ENCODE results near the gene CDC42EP2. TPM values are rescaled to one million over a fixed set of nuclear protein-coding genes. Genes with fewer than 3 reads are reported as not detected.

Gene CDC42EP2
- total RNA-seq, 1 donor: not detected

- Histone ChIP-seq H3K9me3 (ENCODE audit: low read depth, low read length) (no peaks in the 10 kb centered on the region), H3K27me3 (ENCODE audit: insufficient read depth, low read length) (no peaks in the 10 kb centered on the region), H3K4me3 (ENCODE audit: low read length) (no peak overlapping the region), H3K4me1 (ENCODE audit: insufficient read depth, low read length) (peaks cover 14% of the 10 kb centered on the region)
Measured at GRCh38 chr11:65307298-65308229, 7.1 kb upstream of the CDC42EP2 start.

DNA sequence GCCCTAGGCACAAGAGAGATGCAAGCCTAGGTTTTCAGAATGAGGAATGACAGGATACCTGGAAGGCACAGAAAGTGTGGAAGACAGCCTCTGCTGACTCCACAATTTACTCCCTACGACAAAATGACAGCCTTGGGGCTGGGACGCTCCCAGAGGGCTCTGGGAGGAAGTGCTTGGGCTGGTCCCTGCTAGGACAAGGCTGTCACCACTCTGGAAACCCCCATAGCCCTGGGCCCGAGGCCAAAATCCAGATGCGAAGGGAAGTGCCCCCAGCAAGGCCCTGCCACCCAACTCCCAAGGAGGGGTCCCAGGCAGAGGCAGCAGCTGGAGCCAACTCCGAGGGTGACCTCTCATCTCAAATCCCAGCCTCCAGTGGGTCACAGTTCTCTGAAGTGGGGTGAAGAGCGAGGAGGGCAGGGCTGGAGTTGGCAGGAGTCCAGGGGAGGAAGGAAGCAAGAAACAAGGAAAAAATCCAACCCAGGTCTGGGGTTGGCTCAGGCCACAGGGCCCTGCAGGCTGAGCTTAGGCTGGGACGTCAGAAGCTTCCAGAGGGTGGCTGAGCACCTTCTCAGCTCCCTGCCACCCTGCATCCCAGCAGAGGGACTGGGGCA lies 6.3 kb upstream of the CDC42EP2 start:
- H3K4me1 ChIP-seq (ENCODE audit: insufficient read depth, low read length): peaks cover 14% of the 10 kb centered on the region
- H3K4me3 ChIP-seq (ENCODE audit: low read length): no peak overlapping the region
- H3K27me3 ChIP-seq (ENCODE audit: insufficient read depth, low read length): no peaks in the 10 kb centered on the region
- H3K9me3 ChIP-seq (ENCODE audit: low read depth, low read length): no peaks in the 10 kb centered on the region

GRCh38 chr11:65309006-65309405 lies 5.7 kb upstream of the CDC42EP2 start:
- Histone ChIP-seq H3K4me3 (ENCODE audit: low read length) (no peak overlapping the region), H3K9me3 (ENCODE audit: low read depth, low read length) (no peaks in the 10 kb centered on the region), H3K4me1 (ENCODE audit: insufficient read depth, low read length) (peaks cover 18% of the 10 kb centered on the region), H3K27me3 (ENCODE audit: insufficient read depth, low read length) (no peaks in the 10 kb centered on the region)

DNA sequence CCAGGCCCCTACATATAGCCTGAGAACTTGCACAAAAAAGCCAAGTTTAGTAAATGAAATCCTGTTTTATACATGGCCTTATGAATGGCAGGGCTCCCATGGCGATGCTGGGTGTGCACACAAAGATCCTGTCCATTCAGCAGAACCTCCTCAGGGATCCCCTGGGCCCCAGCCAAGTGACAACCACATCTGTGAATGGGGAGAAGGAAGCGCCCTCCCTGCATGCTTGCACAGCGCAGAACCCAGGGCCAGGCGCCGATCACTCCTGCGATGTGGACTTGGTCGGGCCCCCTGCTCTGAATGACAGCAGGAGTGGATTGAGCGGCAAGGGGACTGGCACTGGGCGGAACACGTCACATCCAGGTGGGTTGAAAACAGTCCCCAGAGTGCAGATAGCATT lies 4.5 kb upstream of the CDC42EP2 start:
- Histone ChIP-seq H3K9me3 (ENCODE audit: low read depth, low read length) (no peaks in the 10 kb centered on the region), H3K4me1 (ENCODE audit: insufficient read depth, low read length) (peaks cover 23% of the 10 kb centered on the region)

GRCh38 chr11:65310736-65311135 lies 3.9 kb upstream of the CDC42EP2 start:
- Histone ChIP-seq H3K4me1 (ENCODE audit: insufficient read depth, low read length) (peaks cover 28% of the 10 kb centered on the region), H3K4me3 (ENCODE audit: low read length) (no peak overlapping the region), H3K9me3 (ENCODE audit: low read depth, low read length) (no peaks in the 10 kb centered on the region), H3K27me3 (ENCODE audit: insufficient read depth, low read length) (no peaks in the 10 kb centered on the region)

More for the DNA sequence above, 4.5 kb upstream of the CDC42EP2 start:
- no peaks in the 10 kb centered on the region for H3K27me3 ChIP-seq (ENCODE audit: insufficient read depth, low read length)
- H3K4me3 ChIP-seq (ENCODE audit: low read length): no peak overlapping the region

DNA sequence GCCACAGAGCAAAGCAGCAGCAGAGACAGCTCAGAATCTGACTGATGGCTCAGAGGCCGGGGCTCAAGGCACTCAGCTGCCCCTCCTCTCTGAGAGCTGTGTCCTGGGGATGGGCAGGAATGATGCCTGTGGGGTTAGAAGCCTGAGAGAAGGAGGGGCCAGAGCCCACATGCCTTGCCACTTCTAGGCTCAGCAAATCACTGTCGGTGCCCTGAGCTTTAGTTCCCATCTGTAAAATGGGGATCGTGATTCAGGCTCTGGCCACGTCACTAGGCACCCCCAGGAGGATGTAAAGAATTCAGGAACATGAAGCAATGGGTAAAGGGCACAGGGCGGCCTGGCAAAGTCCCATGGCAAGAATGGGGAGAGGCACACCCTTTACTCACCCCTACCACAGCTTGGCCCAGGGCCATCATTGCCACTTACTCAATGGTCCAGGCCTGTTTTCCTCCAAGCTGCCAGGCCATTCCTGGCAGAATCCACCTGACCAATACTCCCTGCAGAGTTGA lies 3.4 kb upstream of the CDC42EP2 start:
- Histone ChIP-seq H3K4me1 (ENCODE audit: insufficient read depth, low read length) (peaks cover 33% of the 10 kb centered on the region), H3K9me3 (ENCODE audit: low read depth, low read length) (no peaks in the 10 kb centered on the region), H3K27me3 (ENCODE audit: insufficient read depth, low read length) (no peaks in the 10 kb centered on the region), H3K4me3 (ENCODE audit: low read length) (no peak overlapping the region)

DNA sequence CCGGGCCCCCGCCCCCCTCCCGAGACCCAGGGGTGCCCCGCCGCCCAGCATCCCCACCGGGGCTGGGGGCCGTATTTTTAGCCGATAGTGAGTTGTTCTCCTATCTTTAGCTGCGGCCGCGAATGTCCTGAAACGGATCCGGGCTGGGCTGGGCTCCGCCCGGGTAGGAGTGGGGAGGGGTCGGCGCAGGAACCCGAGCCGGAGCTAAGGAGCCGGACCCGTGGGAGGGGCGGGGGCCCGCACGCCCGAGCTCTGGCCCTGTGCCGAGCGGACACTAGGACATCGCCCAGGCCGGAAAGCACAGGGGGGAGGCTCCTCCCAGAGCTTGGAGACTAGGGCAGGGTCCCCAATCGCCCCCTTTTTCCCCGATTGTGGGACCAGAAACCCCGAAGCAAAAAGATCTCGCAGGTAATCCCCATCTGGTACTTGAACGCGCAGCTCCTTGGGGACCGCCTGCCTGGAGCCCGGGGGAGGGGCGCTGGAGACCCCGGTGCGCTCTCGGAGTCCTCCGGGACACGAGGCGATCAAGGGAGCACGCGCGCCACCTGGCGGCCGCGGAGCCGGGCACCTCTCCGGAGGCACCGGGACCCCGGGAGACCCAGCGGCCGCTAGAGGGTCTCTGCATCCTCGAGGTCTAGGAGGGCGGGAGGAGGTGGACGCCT lies 669 bp downstream of the CDC42EP2 start:
- Histone ChIP-seq H3K9me3 (ENCODE audit: low read depth, low read length) (no peaks in the 10 kb centered on the region), H3K4me3 (ENCODE audit: low read length) (peak overlapping the region; percentile 65), H3K4me1 (ENCODE audit: insufficient read depth, low read length) (peaks cover 28% of the 10 kb centered on the region), H3K27me3 (ENCODE audit: insufficient read depth, low read length) (no peaks in the 10 kb centered on the region)

GRCh38 chr11:65315866-65316226 lies 1.2 kb downstream of the CDC42EP2 start:
- Histone ChIP-seq H3K9me3 (ENCODE audit: low read depth, low read length) (no peaks in the 10 kb centered on the region), H3K4me3 (ENCODE audit: low read length) (peak overlapping the region; percentile 65), H3K4me1 (ENCODE audit: insufficient read depth, low read length) (peaks cover 28% of the 10 kb centered on the region), H3K27me3 (ENCODE audit: insufficient read depth, low read length) (no peaks in the 10 kb centered on the region)

GRCh38 chr11:65316227-65317024 lies 1.8 kb downstream of the CDC42EP2 start:
- Histone ChIP-seq H3K4me3 (ENCODE audit: low read length) (peak overlapping the region; percentile 65), H3K27me3 (ENCODE audit: insufficient read depth, low read length) (no peaks in the 10 kb centered on the region), H3K4me1 (ENCODE audit: insufficient read depth, low read length) (peaks cover 28% of the 10 kb centered on the region)

DNA sequence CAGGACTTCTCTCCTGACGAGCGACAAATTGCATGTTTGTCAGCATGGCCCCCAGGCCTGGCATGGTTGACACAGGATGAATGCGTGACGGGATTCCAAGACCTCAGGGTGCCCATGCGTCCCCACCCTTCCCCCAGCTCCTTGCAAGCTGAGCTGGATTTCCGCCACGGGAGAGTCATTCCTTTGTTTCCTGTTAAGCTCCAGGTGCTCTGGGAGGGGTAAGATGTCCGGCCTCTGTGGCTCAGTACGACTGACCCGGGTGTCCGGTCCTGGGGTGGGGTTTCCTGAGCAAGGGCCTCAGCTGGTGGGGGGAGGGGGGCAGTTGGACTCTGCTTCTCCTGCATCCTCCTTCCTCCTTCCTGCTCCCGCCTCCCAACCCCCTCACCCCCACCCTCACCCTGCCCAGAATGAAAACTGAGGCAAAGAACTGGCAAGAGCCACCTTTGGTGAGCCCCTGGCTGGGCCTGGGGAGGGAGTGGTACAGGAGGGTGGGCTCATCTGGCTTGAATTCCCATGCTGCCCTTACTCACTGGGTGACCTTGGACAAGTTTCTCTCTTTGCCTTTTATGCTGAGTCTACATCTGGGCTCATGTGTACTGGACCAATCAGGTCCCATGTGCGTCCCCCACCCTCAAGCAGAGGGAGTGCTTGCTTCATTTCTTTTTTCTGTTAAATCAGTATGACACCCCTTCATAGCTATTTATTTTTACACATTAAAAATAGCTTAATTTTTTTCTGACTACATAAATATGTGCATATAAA lies 2.5 kb downstream of the CDC42EP2 start:
- H3K27me3 ChIP-seq (ENCODE audit: insufficient read depth, low read length): no peaks in the 10 kb centered on the region
- H3K4me3 ChIP-seq (ENCODE audit: low read length): no peak overlapping the region
- H3K9me3 ChIP-seq (ENCODE audit: low read depth, low read length): no peaks in the 10 kb centered on the region
- H3K4me1 ChIP-seq (ENCODE audit: insufficient read depth, low read length): peaks cover 28% of the 10 kb centered on the region

More at GRCh38 chr11:65316227-65317024, 1.8 kb downstream of the CDC42EP2 start:
- H3K9me3 ChIP-seq (ENCODE audit: low read depth, low read length): no peaks in the 10 kb centered on the region

DNA sequence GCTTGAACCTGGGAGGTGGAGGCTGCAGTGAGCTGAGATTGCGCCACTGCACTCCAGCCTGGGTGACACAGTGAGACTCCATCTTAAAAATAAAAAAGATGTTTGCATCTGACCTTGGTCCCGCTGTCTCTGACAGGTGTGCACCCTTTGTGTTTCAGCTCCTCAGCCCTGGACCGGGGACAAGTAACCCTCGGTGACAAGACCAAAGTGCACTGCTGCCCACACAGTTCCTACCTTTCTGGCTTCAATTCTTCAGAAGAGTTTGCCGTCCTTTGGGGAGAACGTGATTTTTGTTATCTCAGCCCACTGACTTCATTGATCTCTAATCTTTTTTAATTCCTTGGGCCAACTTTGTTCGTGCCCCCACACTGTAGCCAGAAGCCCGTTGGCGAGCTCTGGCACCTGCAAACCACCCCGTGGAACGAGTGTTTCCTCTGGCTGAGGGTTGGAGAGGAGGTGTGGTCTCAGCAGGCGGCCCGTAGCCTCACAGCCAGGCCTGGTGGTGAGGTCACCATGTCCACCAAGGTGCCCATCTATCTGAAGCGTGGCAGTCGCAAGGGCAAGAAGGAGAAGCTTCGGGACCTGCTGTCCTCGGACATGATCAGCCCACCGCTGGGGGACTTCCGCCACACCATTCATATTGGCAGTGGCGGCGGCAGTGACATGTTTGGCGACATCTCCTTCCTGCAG lies 5.9 kb downstream of the CDC42EP2 start:
- Histone ChIP-seq H3K27me3 (ENCODE audit: insufficient read depth, low read length) (no peaks in the 10 kb centered on the region), H3K4me3 (ENCODE audit: low read length) (no peak overlapping the region), H3K9me3 (ENCODE audit: low read depth, low read length) (no peaks in the 10 kb centered on the region), H3K4me1 (ENCODE audit: insufficient read depth, low read length) (peaks cover 16% of the 10 kb centered on the region)

GRCh38 chr11:65321076-65321475 lies 6.4 kb downstream of the CDC42EP2 start:
- peaks cover 10% of the 10 kb centered on the region for H3K4me1 ChIP-seq (ENCODE audit: insufficient read depth, low read length)
- H3K4me3 ChIP-seq (ENCODE audit: low read length): no peak overlapping the region
- H3K27me3 ChIP-seq (ENCODE audit: insufficient read depth, low read length): no peaks in the 10 kb centered on the region
- H3K9me3 ChIP-seq (ENCODE audit: low read depth, low read length): no peaks in the 10 kb centered on the region

GRCh38 chr11:65321828-65322485 lies 7.3 kb downstream of the CDC42EP2 start:
- peaks cover 2% of the 10 kb centered on the region for H3K4me1 ChIP-seq (ENCODE audit: insufficient read depth, low read length)
- no peaks in the 10 kb centered on the region for H3K27me3 ChIP-seq (ENCODE audit: insufficient read depth, low read length)
- no peaks in the 10 kb centered on the region for H3K9me3 ChIP-seq (ENCODE audit: low read depth, low read length)
- no peak overlapping the region for H3K4me3 ChIP-seq (ENCODE audit: low read length)

All from mononuclear cell (primary cell).